ENCODE results near the gene RCBTB1. TPM values are rescaled to one million over a fixed set of nuclear protein-coding genes. Genes with fewer than 3 reads are reported as not detected.
"Not testable (repeated sequence)": the region's sequence is repeated elsewhere in the genome, so short reads cannot be mapped to it uniquely, and the experiment has no call there.

Gene RCBTB1
- total RNA-seq, 1 experiment from 2014 or later, result 16.8 TPM

GRCh38 chr13:49604570-49604969, 19.2 kb upstream of the RCBTB1 start:
- intact Hi-C loops (cut with micrococcal nuclease), result no loop called here
- Mint-ChIP-seq H3K4me3 (ENCODE audit: unreplicated experiment) (no peak overlapping the region), H3K9me3 (ENCODE audit: unreplicated experiment) (no peaks in the 10 kb centered on the region), H3K27me3 (ENCODE audit: insufficient read depth, unreplicated experiment) (no peaks in the 10 kb centered on the region), H3K27ac (ENCODE audit: low read depth, unreplicated experiment) (no peak overlapping the region), H3K4me1 (ENCODE audit: insufficient read depth, unreplicated experiment) (no peaks in the 10 kb centered on the region), H3K36me3 (ENCODE audit: insufficient read depth, unreplicated experiment) (no peaks in the 10 kb centered on the region)
- DNase-seq (ENCODE audit: unreplicated experiment), result no peak
- ChIA-PET POLR2A (no interaction called here), CTCF (interaction anchor here (0.7 to 1.1 kb wide), 2 partner anchors 304 to 359 kb away, joined by 3 to 4 read pairs; no protein-coding TSS in a partner anchor)
- no peak for TF ChIP-seq CTCF (IDR thresholded peaks at IDR 0.05; ENCODE audit: unreplicated experiment)
- no TSS peak for BruUV-seq (replicated peaks)

GRCh38 chr13:49602615-49603014, 17.3 kb upstream of the RCBTB1 start:
- H3K27ac Mint-ChIP-seq (ENCODE audit: low read depth, unreplicated experiment); H3K9me3 Mint-ChIP-seq (ENCODE audit: unreplicated experiment); intact Hi-C loops (cut with micrococcal nuclease): not testable (repeated sequence)

GRCh38 chr13:49602005-49602404, 16.6 kb upstream of the RCBTB1 start:
- Mint-ChIP-seq H3K9me3 (ENCODE audit: unreplicated experiment) (no peaks in the 10 kb centered on the region), H3K4me1 (ENCODE audit: insufficient read depth, unreplicated experiment) (no peaks in the 10 kb centered on the region), H3K4me3 (ENCODE audit: unreplicated experiment) (no peak overlapping the region), H3K27me3 (ENCODE audit: insufficient read depth, unreplicated experiment) (no peaks in the 10 kb centered on the region), H3K36me3 (ENCODE audit: insufficient read depth, unreplicated experiment) (no peaks in the 10 kb centered on the region), H3K27ac (ENCODE audit: low read depth, unreplicated experiment) (no peak overlapping the region)
- no TSS peak for BruUV-seq (replicated peaks)
- no peak for TF ChIP-seq CTCF (IDR thresholded peaks at IDR 0.05; ENCODE audit: unreplicated experiment)
- ChIA-PET CTCF (interaction anchor here (0.7 kb wide), 1 partner anchor 1525 kb away, joined by 4 read pairs; no protein-coding TSS in a partner anchor), POLR2A (interaction anchor here (0.6 to 1.4 kb wide), 2 partner anchors 16 to 311 kb away, joined by 3 to 9 read pairs; partner anchors contain the start of gene RCBTB1)
- no peak for DNase-seq (ENCODE audit: unreplicated experiment)
- intact Hi-C loops (cut with micrococcal nuclease), result no loop called here

More at GRCh38 chr13:49602615-49603014, 17.3 kb upstream of the RCBTB1 start:
- not testable (repeated sequence) for H3K27me3 Mint-ChIP-seq (ENCODE audit: insufficient read depth, unreplicated experiment); DNase-seq (ENCODE audit: unreplicated experiment); H3K4me3 Mint-ChIP-seq (ENCODE audit: unreplicated experiment); H3K4me1 Mint-ChIP-seq (ENCODE audit: insufficient read depth, unreplicated experiment); H3K36me3 Mint-ChIP-seq (ENCODE audit: insufficient read depth, unreplicated experiment); BruUV-seq (replicated peaks)
- ChIA-PET POLR2A (interaction anchor here (0.5 to 1.4 kb wide), 3 partner anchors 17 to 521 kb away, joined by 3 to 9 read pairs (median 4); partner anchors contain the start of gene RCBTB1), CTCF (interaction anchor here (1.2 kb wide), 2 partner anchors 156 to 289 kb away, joined by 4 to 6 read pairs; no protein-coding TSS in a partner anchor)

- CTCF ChIA-PET, result no interaction called here
- Mint-ChIP-seq H3K4me1 (ENCODE audit: insufficient read depth, unreplicated experiment) (no peaks in the 10 kb centered on the region), H3K4me3 (ENCODE audit: unreplicated experiment) (no peak overlapping the region), H3K36me3 (ENCODE audit: insufficient read depth, unreplicated experiment) (no peaks in the 10 kb centered on the region), H3K27me3 (ENCODE audit: insufficient read depth, unreplicated experiment) (no peaks in the 10 kb centered on the region), H3K27ac (ENCODE audit: low read depth, unreplicated experiment) (no peak overlapping the region), H3K9me3 (ENCODE audit: unreplicated experiment) (no peaks in the 10 kb centered on the region)
- BruUV-seq (replicated peaks), result no TSS peak
- TF ChIP-seq CTCF (IDR thresholded peaks at IDR 0.05; ENCODE audit: unreplicated experiment), result no peak
- intact Hi-C loops (cut with micrococcal nuclease), result no loop called here
- POLR2A ChIA-PET, result interaction anchor here (1.3 kb wide), 1 partner anchor 11 kb away, joined by 4 read pairs; no protein-coding TSS in a partner anchor
- no peak for DNase-seq (ENCODE audit: unreplicated experiment)
Measured at GRCh38 chr13:49597043-49597641, 11.8 kb upstream of the RCBTB1 start.
